GM12878 (cell line): ENCODE results near the gene ITSN1. TPM values are rescaled to one million over a fixed set of nuclear protein-coding genes. Genes with fewer than 3 reads are reported as not detected.

Source experiments
- ATF7 ChIP-seq: fragments of 450-650 bp; IDR thresholded peaks from 2 replicates; pipeline ENCODE4 v1.6.1; 2016; ENCODE audit warnings: low read depth, mild to moderate bottlenecking
- CBX3 ChIP-seq: fragments of 200-600 bp; sonication (generic); IDR thresholded peaks from 2 replicates; pipeline ENCODE4 v1.6.1; 2016; ENCODE audit warnings: low read depth, borderline replicate concordance
- CREB1 ChIP-seq: IDR thresholded peaks from 2 replicates; pipeline ENCODE4 v1.6.1; 2012; ENCODE audit warnings: low read depth, mild to moderate bottlenecking, inconsistent platforms
- EP300 ChIP-seq, 2 experiments: fragments of 150-350 bp in 1 of 2; IDR thresholded peaks; 2 replicates each; pipeline ENCODE4 v1.6.1; 2011 to 2012; ENCODE audit warnings: low read depth in 2 of 2, low read length in 2 of 2, borderline replicate concordance in 1 of 2, improper control_type of control experiment in 1 of 2, inconsistent platforms in 1 of 2; ENCODE audit not compliant: control insufficient read depth in 1 of 2
- ESRRA ChIP-seq: IDR thresholded peaks from 2 replicates; pipeline ENCODE4 v1.6.1; 2012; ENCODE audit warnings: mild to moderate bottlenecking, low read length, improper control_type of control experiment
- HDAC2 ChIP-seq: fragments of 200-600 bp; sonication (generic); IDR thresholded peaks from 2 replicates; pipeline ENCODE4 v1.6.1; 2017
- MTA3 ChIP-seq: IDR thresholded peaks from 2 replicates; pipeline ENCODE4 v1.6.1; 2012; ENCODE audit warnings: low read length, inconsistent platforms, borderline replicate concordance
- MYC ChIP-seq: IDR thresholded peaks from 2 replicates; pipeline ENCODE4 v1.6.1; 2011; ENCODE audit warnings: mild to moderate bottlenecking, low read length, moderate library complexity, inconsistent platforms; ENCODE audit not compliant: insufficient read depth, insufficient replicate concordance, insufficient read length, severe bottlenecking
- NR2F1 ChIP-seq: fragments of 450-650 bp; conservative IDR thresholded peaks from 2 replicates; pipeline ENCODE4 v1.6.1; 2017; ENCODE audit warnings: mild to moderate bottlenecking
- NRF1 ChIP-seq: conservative IDR thresholded peaks from 2 replicates; pipeline ENCODE4 v1.6.1; 2011; ENCODE audit warnings: mild to moderate bottlenecking, low read depth, low read length, improper control_type of control experiment
- RBBP5 ChIP-seq: fragments of 200-600 bp; sonication (generic); conservative IDR thresholded peaks from 2 replicates; pipeline ENCODE4 v1.6.1; 2016
- RELA ChIP-seq: fragments of 450-650 bp; IDR thresholded peaks from 2 replicates; pipeline ENCODE4 v1.8.0; 2014; ENCODE audit warnings: borderline replicate concordance; ENCODE audit not compliant: partially characterized antibody
- SIX5 ChIP-seq: IDR thresholded peaks from 2 replicates; pipeline ENCODE4 v1.6.1; 2011; ENCODE audit warnings: mild to moderate bottlenecking, low read depth, low read length, moderate library complexity; ENCODE audit not compliant: severe bottlenecking
- SREBF2 ChIP-seq: IDR thresholded peaks from 2 replicates; pipeline ENCODE4 v1.6.1; 2012; ENCODE audit warnings: mild to moderate bottlenecking, low read length
- ZBED1 ChIP-seq: IDR thresholded peaks from 2 replicates; pipeline ENCODE4 v1.6.1; 2016; ENCODE audit warnings: borderline replicate concordance
- polyA plus RNA-seq, 11 experiments: library from polyadenylated mRNA; depleted of rRNA in 4 of 11; unstranded in 6 of 11; stranded (reverse) in 5 of 11; fragments of >200 nt; fragmentation: Nextera tagmentation in 4 of 11; fragmentation: Illumina TruSeq in 1 of 11; extraction: Ambion mirVana in 4 of 11; extraction: Trizol in 1 of 11; gene quantifications; 1 replicate in 1 of 11; 2 replicates in 10 of 11; pipeline versions ENCODE4 v1.2.1 to v1.2.3, GENCODE V29; 2011 to 2016; ENCODE audit warnings: inconsistent platforms in 2 of 11, missing spikeins in 2 of 11, low read depth in 1 of 11
- total RNA-seq, 4 experiments: library from RNA; depleted of rRNA in 3 of 4; stranded (reverse); fragments of >200 nt in 3 of 4; fragmentation: Illumina TruSeq in 1 of 4; extraction: Trizol in 1 of 4; gene quantifications; 2 replicates each; pipeline versions ENCODE4 v1.2.1 to v1.2.3, GENCODE V29; 2013 to 2021
- TF ChIP-seq, protein P1 (sequence below): fragments of 450-650 bp; IDR thresholded peaks from 2 replicates; pipeline ENCODE4 v1.6.1; 2017; ENCODE audit warnings: antibody characterized with exemption, mild to moderate bottlenecking, moderate library complexity

Gene ITSN1
- total and polyA plus RNA-seq, 10 of the 15 experiments (the other 5 are each of a cell fraction or from before 2014, with no cell fraction given): 0.89 to 10.6 (median 4.8) TPM

DNA sequence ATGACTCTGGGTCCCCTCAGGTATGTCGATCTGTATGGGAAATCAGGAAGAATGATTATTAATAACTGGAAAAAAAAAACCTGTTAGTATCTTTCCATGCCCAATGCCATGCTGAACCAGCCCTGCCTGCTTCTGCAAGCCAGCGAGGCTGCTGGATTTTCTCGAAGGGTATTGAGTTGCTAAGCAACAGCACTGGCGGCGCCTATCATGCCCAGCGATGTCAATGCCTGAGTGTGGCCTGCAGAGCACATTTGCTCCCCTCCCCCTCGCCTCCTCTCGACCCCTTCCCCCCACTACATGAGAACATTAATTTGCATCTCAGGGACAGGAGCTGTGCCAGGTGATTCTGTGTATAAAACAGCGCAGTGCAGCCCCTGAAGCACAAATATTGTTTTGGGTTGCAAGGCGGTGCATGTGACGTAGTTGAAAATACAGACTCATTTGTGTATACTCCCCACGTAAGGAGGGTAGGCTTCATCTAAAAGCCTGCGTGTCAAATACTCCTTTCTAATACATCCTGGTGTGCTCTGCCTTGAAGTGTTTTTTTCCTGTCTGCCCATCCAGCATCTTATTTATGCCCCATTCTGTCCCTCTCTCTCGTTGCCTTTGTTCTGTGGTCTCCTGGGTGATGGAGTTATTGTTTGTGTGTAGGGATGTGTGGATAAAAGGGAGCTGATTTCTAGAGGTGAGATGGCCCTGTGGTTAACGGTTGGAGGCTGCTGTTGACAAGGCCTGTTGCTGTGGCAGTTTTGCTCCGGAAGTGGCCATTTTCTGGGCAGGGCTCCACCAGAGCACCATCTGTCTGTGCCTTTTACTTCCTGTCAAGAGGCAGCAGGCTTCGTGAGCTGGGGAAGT is 306.0 kb downstream of the ITSN1 start (continued):
- peak; percentile 46 to 86 for TF ChIP-seq EP300 (IDR thresholded peaks at IDR 0.05; ENCODE audit: borderline replicate concordance in 1 of 2, control insufficient read depth in 1 of 2, low read depth in 2 of 2, low read length in 2 of 2)
- TF ChIP-seq CBX3: no peak
- TF ChIP-seq CREB1: peak; percentile 43; the same call in 1 of the 2 replicates
- TF ChIP-seq ZBED1: no peak; the same call in 1 of the 2 replicates
- TF ChIP-seq RELA: no peak
- TF ChIP-seq ESRRA: peak; percentile 78; the same call in 1 of the 2 replicates
- TF ChIP-seq, protein P1, sequence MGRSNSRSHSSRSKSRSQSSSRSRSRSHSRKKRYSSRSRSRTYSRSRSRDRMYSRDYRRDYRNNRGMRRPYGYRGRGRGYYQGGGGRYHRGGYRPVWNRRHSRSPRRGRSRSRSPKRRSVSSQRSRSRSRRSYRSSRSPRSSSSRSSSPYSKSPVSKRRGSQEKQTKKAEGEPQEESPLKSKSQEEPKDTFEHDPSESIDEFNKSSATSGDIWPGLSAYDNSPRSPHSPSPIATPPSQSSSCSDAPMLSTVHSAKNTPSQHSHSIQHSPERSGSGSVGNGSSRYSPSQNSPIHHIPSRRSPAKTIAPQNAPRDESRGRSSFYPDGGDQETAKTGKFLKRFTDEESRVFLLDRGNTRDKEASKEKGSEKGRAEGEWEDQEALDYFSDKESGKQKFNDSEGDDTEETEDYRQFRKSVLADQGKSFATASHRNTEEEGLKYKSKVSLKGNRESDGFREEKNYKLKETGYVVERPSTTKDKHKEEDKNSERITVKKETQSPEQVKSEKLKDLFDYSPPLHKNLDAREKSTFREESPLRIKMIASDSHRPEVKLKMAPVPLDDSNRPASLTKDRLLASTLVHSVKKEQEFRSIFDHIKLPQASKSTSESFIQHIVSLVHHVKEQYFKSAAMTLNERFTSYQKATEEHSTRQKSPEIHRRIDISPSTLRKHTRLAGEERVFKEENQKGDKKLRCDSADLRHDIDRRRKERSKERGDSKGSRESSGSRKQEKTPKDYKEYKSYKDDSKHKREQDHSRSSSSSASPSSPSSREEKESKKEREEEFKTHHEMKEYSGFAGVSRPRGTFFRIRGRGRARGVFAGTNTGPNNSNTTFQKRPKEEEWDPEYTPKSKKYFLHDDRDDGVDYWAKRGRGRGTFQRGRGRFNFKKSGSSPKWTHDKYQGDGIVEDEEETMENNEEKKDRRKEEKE: no peak
- TF ChIP-seq NR2F1: peak; percentile 53
- TF ChIP-seq SIX5: no peak
- TF ChIP-seq NRF1: no peak
- TF ChIP-seq ATF7: peak; percentile 83
- TF ChIP-seq RBBP5: no peak
- TF ChIP-seq SREBF2: no peak
- TF ChIP-seq HDAC2: no peak
- no peak for TF ChIP-seq MYC
- no peak for TF ChIP-seq MTA3
